Activated naive CD8-positive, alpha-beta T cell (primary cell): ENCODE measurements around the gene PPP6R3.
"Not testable (repeated sequence)": the region's sequence is repeated elsewhere in the genome, so short reads cannot be mapped to it uniquely, and the experiment has no call there.

Source experiments
- H3K27ac Mint-ChIP-seq: one replicate; pipeline ENCODE4 v1.8.0; 2021; ENCODE audit warnings: mixed read lengths
- H3K27me3 Mint-ChIP-seq: one replicate; pipeline ENCODE4 v1.8.0; 2021; ENCODE audit warnings: mixed read lengths
- H3K36me3 Mint-ChIP-seq: one replicate; pipeline ENCODE4 v1.8.0; 2021; ENCODE audit warnings: mixed read lengths
- H3K4me1 Mint-ChIP-seq: one replicate; pipeline ENCODE4 v1.8.0; 2021; ENCODE audit warnings: low read depth, mixed read lengths
- H3K4me3 Mint-ChIP-seq: one replicate; pipeline ENCODE4 v1.8.0; 2021; ENCODE audit warnings: mild to moderate bottlenecking, mixed read lengths
- H3K9me3 Mint-ChIP-seq: one replicate; pipeline ENCODE4 v1.8.0; 2021; ENCODE audit warnings: low read depth, mixed read lengths

PPP6R3 gene

DNA sequence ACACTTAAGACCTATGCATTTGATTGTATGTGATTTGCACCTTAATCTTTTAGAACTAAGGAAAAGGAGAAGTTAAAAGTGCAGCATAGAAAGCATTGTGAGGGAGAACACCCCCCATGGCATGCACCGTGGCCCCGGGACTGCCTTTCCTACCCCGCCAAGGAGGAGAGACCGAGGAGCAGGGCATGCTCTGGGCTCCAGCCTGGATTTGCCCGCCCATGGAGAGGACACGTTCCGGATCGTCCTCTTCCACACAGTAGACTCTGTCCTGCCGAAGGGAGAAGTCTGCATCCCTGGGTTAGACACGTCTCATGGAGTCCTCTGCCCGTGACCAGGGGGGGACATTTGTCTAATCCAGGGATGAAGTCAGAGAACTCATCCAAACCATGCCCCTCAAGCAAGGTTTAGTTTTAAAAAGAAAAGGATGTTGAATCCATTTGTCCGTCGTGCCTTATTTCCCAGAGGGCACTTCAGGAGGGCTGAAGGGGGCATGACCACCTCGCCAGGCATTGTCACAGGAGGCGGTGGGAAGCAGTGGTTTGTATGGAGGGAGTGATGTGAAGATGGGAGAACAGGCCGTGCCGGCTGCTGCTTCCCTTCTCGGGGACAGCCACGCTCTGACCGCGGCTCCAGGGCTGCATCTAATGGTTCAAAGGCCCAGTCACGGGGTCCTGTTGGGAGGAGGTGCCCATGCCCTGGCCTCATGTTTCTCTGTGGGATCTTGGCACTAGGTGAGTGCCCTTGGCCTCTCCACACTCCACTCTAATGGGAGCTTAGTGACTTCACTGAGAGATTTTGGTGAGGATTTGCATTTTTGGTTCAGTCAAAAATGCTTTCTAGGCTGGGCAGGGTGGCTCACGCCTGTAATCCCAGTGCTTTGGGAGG, 157.6 kb downstream of the PPP6R3 start:
- no peaks in the 10 kb centered on the region for H3K4me1 Mint-ChIP-seq
- H3K36me3 Mint-ChIP-seq: peaks cover 11% of the 10 kb centered on the region
- H3K9me3 Mint-ChIP-seq: peaks cover 3% of the 10 kb centered on the region
- no peak overlapping the region for H3K27ac Mint-ChIP-seq
- H3K27me3 Mint-ChIP-seq: no peaks in the 10 kb centered on the region
- no peak overlapping the region for H3K4me3 Mint-ChIP-seq

DNA sequence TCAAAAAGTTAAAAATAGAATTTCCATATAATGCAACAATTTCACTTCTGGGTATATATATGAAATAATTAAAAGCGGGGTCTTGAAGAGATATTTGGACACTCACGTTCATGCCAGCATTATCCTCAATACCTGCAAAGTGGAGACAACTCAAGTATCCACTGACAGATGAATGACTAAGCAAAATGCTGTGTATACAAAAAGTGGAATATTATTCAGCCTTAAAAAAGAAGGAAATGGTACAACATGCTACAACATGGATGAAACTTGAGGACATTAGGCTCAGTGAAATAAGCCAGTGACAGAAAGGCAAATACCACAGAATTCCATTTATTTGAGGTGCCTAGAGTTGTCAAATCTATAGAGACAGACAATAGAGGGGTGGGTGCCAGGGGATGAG, 161.3 kb downstream of the PPP6R3 start:
- Mint-ChIP-seq H3K36me3 (no peaks in the 10 kb centered on the region), H3K27me3 (no peaks in the 10 kb centered on the region)

DNA sequence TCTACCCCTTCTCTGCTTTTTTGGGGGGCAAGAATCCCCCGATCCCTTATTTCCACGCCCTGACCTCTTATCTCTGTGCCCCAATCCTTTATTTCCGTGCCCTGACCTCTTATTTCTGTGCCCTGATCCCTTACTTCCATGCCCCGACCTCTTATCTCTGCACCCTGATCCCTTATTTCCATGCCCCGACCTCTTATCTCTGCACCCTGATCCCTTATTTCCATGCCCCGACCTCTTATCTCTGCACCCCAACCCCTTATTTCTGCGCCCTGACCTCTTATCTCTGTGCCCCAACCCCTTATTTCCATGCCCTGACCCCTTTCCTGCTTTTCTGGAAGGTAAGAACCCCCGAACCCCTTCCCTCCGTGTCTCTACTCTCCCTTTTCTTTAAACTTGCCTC, 163.2 kb downstream of the PPP6R3 start:
- not testable (repeated sequence) for H3K36me3 Mint-ChIP-seq, H3K27me3 Mint-ChIP-seq, H3K4me3 Mint-ChIP-seq, H3K4me1 Mint-ChIP-seq, H3K9me3 Mint-ChIP-seq, H3K27ac Mint-ChIP-seq

More for the DNA sequence above, 161.3 kb downstream of the PPP6R3 start:
- Mint-ChIP-seq H3K4me1 (no peaks in the 10 kb centered on the region), H3K4me3 (no peak overlapping the region), H3K9me3 (no peaks in the 10 kb centered on the region), H3K27ac (no peak overlapping the region)

DNA sequence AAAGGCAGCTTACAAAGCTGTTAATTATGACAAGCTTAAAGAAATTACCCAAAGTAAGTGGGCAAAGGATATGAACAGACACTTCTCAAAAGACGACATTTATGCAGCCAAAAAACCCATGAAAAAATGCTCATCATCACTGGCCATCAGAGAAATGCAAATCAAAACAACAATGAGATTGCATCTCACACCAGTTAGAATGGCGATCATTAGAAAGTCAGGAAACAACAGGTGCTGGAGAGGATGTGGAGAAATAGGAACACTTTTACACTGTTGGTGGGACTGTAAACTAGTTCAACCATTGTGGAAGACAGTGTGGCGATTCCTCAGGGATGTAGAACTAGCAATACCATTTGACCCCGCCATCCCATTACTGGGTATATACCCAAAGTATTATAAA, 164.5 kb downstream of the PPP6R3 start:
- H3K27ac Mint-ChIP-seq, H3K9me3 Mint-ChIP-seq, H3K27me3 Mint-ChIP-seq, H3K4me3 Mint-ChIP-seq, H3K4me1 Mint-ChIP-seq, H3K36me3 Mint-ChIP-seq: not testable (repeated sequence)

DNA sequence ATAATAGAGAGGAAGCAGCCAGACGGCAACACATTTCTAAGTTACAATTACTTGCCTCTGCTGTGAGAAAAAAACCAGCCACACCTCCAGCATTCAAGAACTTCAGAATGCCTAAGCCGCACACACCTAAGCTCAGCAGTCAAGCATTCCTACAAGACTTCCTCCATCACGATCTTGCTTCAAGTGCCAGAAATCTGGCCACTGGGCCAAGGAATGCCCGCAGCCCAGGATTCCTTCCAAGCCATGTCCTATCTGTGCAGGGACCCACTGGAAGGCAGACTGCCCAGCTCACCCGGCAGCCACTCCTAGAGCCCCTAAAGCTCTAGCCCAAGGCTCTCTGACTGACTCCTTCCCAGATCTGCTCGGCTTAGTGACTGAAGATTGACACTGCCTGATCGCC, 165.7 kb downstream of the PPP6R3 start:
- H3K27me3 Mint-ChIP-seq, H3K4me3 Mint-ChIP-seq, H3K4me1 Mint-ChIP-seq, H3K27ac Mint-ChIP-seq, H3K9me3 Mint-ChIP-seq, H3K36me3 Mint-ChIP-seq: not testable (repeated sequence)

DNA sequence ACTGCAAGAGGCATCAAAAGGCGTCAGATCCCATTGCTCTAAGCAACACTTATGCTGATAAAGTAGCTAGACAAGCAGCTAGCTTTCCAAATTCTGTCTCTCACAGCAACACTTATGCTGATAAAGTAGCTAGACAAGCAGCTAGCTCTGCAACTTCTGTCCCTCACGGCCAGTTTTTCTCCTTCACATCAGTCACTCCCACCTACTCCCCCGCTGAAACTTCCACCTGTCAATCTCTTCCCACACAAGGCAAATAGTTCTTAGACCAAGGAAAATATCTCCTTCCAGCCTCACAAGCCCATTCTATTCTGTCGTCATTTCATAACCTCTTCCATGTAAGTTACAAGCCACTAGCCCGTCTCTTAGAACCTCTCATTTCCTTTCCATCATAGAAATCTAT, 168.3 kb downstream of the PPP6R3 start:
- H3K4me1 Mint-ChIP-seq: not testable (repeated sequence)

DNA sequence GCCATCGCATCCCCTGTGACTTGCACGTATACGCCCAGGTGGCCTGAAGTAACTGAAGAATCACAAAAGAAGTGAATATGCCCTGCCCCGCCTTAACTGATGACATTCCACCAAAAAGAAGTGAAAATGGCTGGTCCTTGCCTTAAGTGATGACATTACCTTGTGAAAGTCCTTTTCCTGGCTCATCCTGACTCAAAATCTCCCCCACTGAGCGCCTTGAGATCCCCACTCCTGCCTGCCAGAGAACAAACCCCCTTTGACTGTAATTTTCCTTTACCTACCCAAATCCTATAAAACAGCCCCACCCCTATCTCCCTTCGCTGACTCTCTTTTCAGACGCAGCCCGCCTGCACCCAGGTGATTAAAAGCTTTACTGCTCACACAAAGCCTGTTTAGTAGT, 171.8 kb downstream of the PPP6R3 start:
- not testable (repeated sequence) for H3K4me3 Mint-ChIP-seq, H3K4me1 Mint-ChIP-seq, H3K36me3 Mint-ChIP-seq, H3K9me3 Mint-ChIP-seq, H3K27me3 Mint-ChIP-seq, H3K27ac Mint-ChIP-seq

More for the DNA sequence above, 168.3 kb downstream of the PPP6R3 start:
- not testable (repeated sequence) for H3K36me3 Mint-ChIP-seq, H3K27me3 Mint-ChIP-seq, H3K4me3 Mint-ChIP-seq, H3K27ac Mint-ChIP-seq, H3K9me3 Mint-ChIP-seq

DNA sequence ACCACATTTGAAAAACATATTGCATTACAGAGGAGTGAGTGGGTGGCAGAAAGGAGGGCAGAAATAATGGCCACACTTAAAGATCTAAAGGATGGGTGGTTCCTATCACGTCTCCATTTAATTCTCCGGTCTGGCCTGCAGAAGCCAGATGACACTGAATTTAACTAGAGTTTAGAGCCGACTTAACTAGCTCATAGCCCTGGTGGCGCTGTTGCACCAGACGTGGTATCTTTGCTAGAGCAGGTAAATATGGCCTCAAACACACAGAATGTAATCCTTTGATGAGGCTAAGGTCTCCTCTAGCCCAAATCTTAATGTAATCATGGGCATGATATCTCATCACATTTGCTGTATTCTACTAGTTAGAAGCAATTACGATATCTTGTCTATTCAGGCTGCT, 172.2 kb downstream of the PPP6R3 start:
- H3K27me3 Mint-ChIP-seq: peaks cover 2% of the 10 kb centered on the region
- H3K4me1 Mint-ChIP-seq: no peaks in the 10 kb centered on the region
- no peak overlapping the region for H3K4me3 Mint-ChIP-seq
- no peaks in the 10 kb centered on the region for H3K36me3 Mint-ChIP-seq
- no peaks in the 10 kb centered on the region for H3K9me3 Mint-ChIP-seq
- H3K27ac Mint-ChIP-seq: no peak overlapping the region

DNA sequence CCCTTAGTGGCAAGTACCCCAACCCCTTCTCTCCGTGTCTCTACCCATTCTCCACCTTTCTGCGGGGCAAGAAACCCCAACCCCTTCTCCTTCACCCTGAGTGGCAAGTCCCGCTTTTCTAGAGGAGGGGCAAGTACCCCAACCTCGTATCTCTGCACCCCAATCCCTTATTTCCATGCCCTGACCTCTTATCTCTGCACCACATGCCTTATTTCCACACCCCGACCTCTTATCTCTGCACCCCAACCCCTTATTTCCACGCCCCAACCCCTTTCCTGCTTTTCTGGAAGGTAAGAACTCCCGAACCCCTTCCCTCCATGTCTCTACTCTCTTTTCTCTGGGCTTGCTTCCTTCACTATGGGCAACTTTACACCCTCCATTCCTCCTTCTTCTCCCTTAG, 174.1 kb downstream of the PPP6R3 start:
- not testable (repeated sequence) for H3K27ac Mint-ChIP-seq, H3K4me1 Mint-ChIP-seq, H3K36me3 Mint-ChIP-seq

DNA sequence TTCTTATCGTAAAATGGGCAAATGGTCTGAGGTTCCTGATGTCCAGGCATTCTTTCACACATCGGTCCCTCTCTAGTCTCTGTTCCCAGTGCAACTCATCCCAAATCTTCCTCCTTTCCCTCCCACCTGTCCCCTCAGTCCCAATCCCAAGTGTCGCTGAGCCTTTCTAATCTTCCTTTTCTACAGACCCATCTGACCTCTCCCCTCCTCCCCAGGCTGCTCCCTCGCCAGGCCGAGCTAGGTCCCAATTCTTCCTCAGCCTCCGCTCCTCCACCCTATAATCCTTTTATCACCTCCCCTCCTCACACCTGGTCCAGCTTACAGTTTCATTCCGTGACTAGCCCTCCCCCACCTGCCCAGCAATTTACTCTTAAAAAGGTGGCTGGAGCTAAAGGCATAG, 174.6 kb downstream of the PPP6R3 start:
- H3K4me3 Mint-ChIP-seq, H3K27ac Mint-ChIP-seq, H3K36me3 Mint-ChIP-seq, H3K4me1 Mint-ChIP-seq, H3K9me3 Mint-ChIP-seq, H3K27me3 Mint-ChIP-seq: not testable (repeated sequence)

More for the DNA sequence above, 174.1 kb downstream of the PPP6R3 start:
- H3K9me3 Mint-ChIP-seq, H3K4me3 Mint-ChIP-seq, H3K27me3 Mint-ChIP-seq: not testable (repeated sequence)

DNA sequence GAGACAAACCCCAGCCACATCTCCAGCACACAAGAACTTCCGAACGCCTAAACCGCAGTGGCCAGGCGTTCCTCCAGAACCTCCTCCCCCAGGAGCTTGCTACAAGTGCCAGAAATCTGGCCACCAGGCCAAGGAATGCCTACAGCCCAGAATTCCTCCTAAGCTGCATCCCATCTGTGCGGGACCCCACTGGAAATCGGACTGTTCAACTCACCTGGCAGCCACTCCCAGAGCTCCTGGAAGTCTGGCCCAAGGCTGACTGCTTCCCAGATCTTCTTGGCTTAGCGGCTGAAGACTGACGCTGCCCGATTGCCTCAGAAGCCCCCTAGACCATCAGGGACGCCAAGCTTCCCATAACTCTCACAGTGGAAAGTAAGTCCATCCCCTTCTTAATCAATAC, 175.3 kb downstream of the PPP6R3 start:
- H3K27ac Mint-ChIP-seq, H3K36me3 Mint-ChIP-seq, H3K4me3 Mint-ChIP-seq, H3K9me3 Mint-ChIP-seq, H3K4me1 Mint-ChIP-seq, H3K27me3 Mint-ChIP-seq: not testable (repeated sequence)

DNA sequence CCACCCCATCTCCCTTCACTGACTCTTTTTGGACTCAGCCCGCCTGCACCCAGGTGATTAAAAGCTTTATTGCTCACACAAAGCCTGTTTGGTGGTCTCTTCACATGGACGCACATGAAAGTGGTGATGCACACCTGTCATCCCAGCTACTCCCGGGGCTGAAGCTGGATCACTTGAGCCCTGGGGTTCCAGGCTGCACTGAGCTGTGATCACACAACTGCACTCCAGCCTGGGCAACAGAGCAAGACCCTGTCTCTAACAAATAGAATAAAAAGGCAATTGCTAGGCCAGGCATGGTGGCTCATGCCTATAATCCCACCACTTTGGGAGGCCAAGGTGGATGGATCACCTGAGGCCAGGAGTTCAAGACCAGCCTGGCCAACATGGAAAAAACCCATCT, 178.8 kb downstream of the PPP6R3 start:
- not testable (repeated sequence) for H3K4me1 Mint-ChIP-seq, H3K36me3 Mint-ChIP-seq, H3K27ac Mint-ChIP-seq, H3K4me3 Mint-ChIP-seq, H3K9me3 Mint-ChIP-seq, H3K27me3 Mint-ChIP-seq

DNA sequence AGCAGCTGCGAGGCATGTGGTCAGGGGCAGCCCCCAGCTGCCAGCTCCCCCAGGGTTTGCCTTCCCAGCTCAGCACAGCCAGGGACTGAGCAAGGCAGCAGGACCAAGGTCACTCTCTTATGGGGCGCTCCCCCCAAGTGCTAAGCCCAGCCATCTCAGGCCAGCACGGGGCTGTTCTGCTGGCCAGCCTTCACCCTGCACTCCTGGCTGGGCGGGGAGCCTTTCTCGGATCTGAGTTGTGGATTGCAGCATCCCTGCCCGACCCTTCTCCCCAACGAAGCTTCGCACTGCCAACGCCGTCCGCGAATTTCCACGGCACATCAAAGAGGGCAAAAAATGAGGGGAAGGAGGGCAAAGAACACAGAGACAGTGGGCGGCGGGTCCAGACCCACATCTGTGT, 181.3 kb downstream of the PPP6R3 start:
- Mint-ChIP-seq H3K4me1 (no peaks in the 10 kb centered on the region), H3K9me3 (peaks cover 9% of the 10 kb centered on the region), H3K27ac (no peak overlapping the region), H3K36me3 (no peaks in the 10 kb centered on the region), H3K4me3 (no peak overlapping the region), H3K27me3 (peaks cover 7% of the 10 kb centered on the region)

DNA sequence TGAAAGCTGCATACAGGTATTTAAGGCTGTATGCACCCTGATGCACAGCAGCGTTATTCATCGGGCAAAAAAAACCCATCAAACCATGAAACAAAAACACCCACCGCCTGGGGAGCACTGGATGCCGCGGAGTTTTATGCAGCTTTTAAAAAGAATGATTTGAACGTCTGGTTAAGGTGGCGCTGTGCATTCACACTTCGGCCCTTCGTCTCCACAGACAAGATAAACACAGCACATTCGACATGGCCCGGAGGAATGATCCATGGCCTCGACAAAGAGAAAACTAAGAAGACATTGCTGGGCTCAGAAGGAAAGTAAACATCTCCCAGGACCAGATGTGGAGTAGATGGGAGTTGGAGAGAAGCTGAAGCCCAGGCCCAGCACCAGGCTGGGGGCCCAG, 183.0 kb downstream of the PPP6R3 start:
- Mint-ChIP-seq H3K27me3 (peaks cover 7% of the 10 kb centered on the region), H3K36me3 (peaks cover 3% of the 10 kb centered on the region), H3K27ac (no peak overlapping the region), H3K9me3 (peaks cover 14% of the 10 kb centered on the region), H3K4me1 (no peaks in the 10 kb centered on the region), H3K4me3 (no peak overlapping the region)

DNA sequence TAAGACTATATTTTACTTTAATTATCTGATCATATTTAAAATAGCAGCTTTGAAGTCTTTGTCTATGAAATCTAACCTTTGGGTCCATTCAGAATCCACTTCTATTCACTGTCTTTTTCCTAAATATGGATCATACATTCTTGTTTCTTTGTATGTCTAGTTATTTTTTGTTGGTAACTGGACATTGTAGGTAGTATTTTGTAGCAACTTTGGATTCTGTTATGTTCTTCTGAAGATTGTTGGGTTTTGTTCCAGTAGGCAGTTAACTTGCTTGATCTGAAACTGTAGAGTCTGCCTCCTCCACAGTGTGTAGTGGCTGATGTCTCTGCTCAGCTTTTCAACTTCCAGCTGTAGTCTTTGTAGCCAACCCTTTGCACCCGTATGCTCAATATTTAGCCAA, 186.3 kb downstream of the PPP6R3 start:
- Mint-ChIP-seq H3K4me1 (no peaks in the 10 kb centered on the region), H3K36me3 (peaks cover 3% of the 10 kb centered on the region), H3K4me3 (no peak overlapping the region), H3K9me3 (peaks cover 14% of the 10 kb centered on the region), H3K27ac (no peak overlapping the region), H3K27me3 (peaks cover 8% of the 10 kb centered on the region)

DNA sequence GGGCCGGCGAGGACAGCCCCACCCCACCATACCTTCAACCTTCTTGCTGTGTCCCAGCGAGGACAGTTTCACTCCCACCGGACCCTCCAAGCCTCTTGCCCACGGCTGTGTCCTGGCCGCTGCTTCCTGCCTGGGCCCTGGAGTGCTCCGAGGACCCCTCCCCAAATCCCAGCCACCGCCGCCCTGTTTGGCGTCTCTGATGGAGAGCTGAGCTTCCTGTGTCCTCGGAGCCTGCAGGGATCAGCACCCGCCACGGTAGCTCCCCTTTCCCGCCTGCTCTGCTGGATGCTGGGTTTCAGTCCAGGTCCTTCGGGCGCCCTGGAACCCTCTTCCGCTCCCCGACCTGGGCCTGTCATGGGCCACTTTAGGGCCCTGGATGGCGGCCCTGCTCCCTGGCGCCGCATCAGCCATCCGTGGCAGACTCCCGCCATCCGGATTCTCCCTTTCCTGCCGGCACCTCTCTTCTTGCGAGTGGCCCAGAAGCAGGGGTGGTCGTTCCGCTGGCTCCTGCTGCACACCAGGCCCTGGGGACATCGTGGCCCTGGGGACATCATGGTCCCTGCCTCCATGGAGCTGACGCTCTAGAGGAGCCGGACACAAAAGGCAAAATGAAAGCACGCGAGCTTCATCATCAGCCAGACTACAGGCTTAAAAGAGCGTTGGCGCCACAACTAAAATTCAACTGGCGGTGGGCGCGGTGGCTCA, 189.5 kb downstream of the PPP6R3 start:
- Mint-ChIP-seq H3K4me1 (no peaks in the 10 kb centered on the region), H3K36me3 (peaks cover 3% of the 10 kb centered on the region), H3K27ac (no peak overlapping the region), H3K9me3 (peaks cover 14% of the 10 kb centered on the region), H3K4me3 (no peak overlapping the region), H3K27me3 (peaks cover 4% of the 10 kb centered on the region)
